ENCODE results near the gene PSMB7.

GRCh38 chr9:124303762-124304161 lies 111.5 kb downstream of the PSMB7 start:
- TF ChIP-seq CTCF (conservative IDR thresholded peaks at IDR 0.05; ENCODE audit: low read length) = no peak
- TF ChIP-seq EZH2phosphoT487 (IDR thresholded peaks at IDR 0.05; ENCODE audit: borderline replicate concordance) = no peak
